HCT116 (cell line): ENCODE results near the gene GRM8. TPM values are rescaled to one million over a fixed set of nuclear protein-coding genes. Genes with fewer than 3 reads are reported as not detected.

Experiments used
- ATAC-seq: fragments of 200-7000 bp; cut with Tn5 transposase; 2 replicates; pipeline ENCODE4 v1.9.1; 2020; ENCODE audit warnings: mild to moderate bottlenecking, moderate library complexity
- BruUV-seq: library from RNA; stranded (reverse); fragments of 400-500 nt; replicated peaks from 2 replicates; lab custom pipeline; 2021; lab: Mats Ljungman, UMichigan
- CTCF ChIA-PET: fragments of 300-600 bp; sonication (Branson Sonifier 250); formaldehyde crosslinking; loops from one replicate; lab custom pipeline; 2021; ENCODE audit warnings: antibody characterized with exemption; lab: Charles Lee
- POLR2A ChIA-PET: fragments of 300-600, 350-600 bp; sonication (Branson Sonifier 250); formaldehyde crosslinking; loops from one replicate; lab custom pipeline; 2021; ENCODE audit warnings: antibody characterized with exemption; lab: Charles Lee
- RAD21 ChIA-PET, 2 experiments: fragments of 300-600 bp; sonication (Branson Sonifier 250); formaldehyde crosslinking; loops; one replicate each; lab custom pipeline; 2023; ENCODE audit warnings: low total read pairs in 2 of 2; ENCODE audit not compliant: uncharacterized antibody in 2 of 2, unreplicated experiment in 2 of 2, low non-redundant PET in 1 of 2; lab: Charles Lee
- DNase-seq: peaks from one replicate; pipeline ENCODE4 v3.0.0-alpha.2; 2010; ENCODE audit warnings: low read depth, low spot score
- H2AFZ ChIP-seq: fragments of 200-600 bp; shearing (Covaris generic), sonication (generic); 2 replicates; pipeline ENCODE4 v1.6.1; 2017; ENCODE audit warnings: low read depth, mixed run types, mixed read lengths, antibody characterized with exemption, low read length; ENCODE audit not compliant: poor library complexity, severe bottlenecking
- H3K27ac ChIP-seq: 2 replicates; pipeline ENCODE4 v1.5.1; 2012; ENCODE audit warnings: low read depth, low read length
- H3K27me3 ChIP-seq: fragments of 200-600 bp; sonication (generic); 2 replicates; pipeline ENCODE4 v1.6.1; 2016; ENCODE audit warnings: mixed run types, low read length, mixed read lengths; ENCODE audit not compliant: insufficient read depth
- H3K36me3 ChIP-seq, 2 experiments: fragments of 200-500 bp in 1 of 2; fragments of 200-600 bp in 1 of 2; sonication (Bioruptor generic) in 1 of 2; sonication (generic) in 1 of 2; 2 replicates each; pipeline versions ENCODE4 v1.5.1 to v1.6.1; 2014 to 2016; ENCODE audit warnings: low read length in 2 of 2, inconsistent platforms in 1 of 2, mixed read lengths in 1 of 2, mixed run types in 1 of 2; ENCODE audit not compliant: insufficient read depth in 2 of 2, control insufficient read depth in 1 of 2
- H3K4me1 ChIP-seq, 2 experiments: fragments of 200-600 bp in 1 of 2; sonication (generic) in 1 of 2; 2 replicates each; pipeline versions ENCODE4 v1.5.1 to v1.6.1; 2012 to 2017; ENCODE audit warnings: low read length in 2 of 2, inconsistent platforms in 1 of 2, mild to moderate bottlenecking in 1 of 2, mixed read lengths in 1 of 2, mixed run types in 1 of 2, moderate library complexity in 1 of 2; ENCODE audit not compliant: insufficient read depth in 2 of 2, control insufficient read depth in 1 of 2
- H3K4me2 ChIP-seq: fragments of 200-600 bp; sonication (generic); 2 replicates; pipeline ENCODE4 v1.6.1; 2017; ENCODE audit warnings: mixed run types, low read length, mixed read lengths
- H3K4me3 ChIP-seq, 2 experiments: fragments of 200-600 bp in 1 of 2; sonication (generic) in 1 of 2; replicated peaks in 1 of 2; 2 replicates each; pipeline ENCODE4 v1.5.1; 2011 to 2016; ENCODE audit warnings: low read length in 2 of 2, control low read depth in 1 of 2, low read depth in 1 of 2, mild to moderate bottlenecking in 1 of 2, mixed read lengths in 1 of 2, mixed run types in 1 of 2
- H3K79me2 ChIP-seq: fragments of 200-600 bp; sonication (generic); 2 replicates; pipeline ENCODE4 v1.6.1; 2017; ENCODE audit warnings: mild to moderate bottlenecking, mixed run types, low read length, moderate library complexity, mixed read lengths; ENCODE audit not compliant: insufficient read depth
- H3K9ac ChIP-seq: fragments of 200-600 bp; sonication (generic); 2 replicates; pipeline ENCODE4 v1.6.1; 2016; ENCODE audit warnings: low read length, mixed read lengths
- H3K9me2 ChIP-seq: fragments of 200-600 bp; sonication (generic), shearing (Covaris generic); 2 replicates; pipeline ENCODE4 v1.6.1; 2017; ENCODE audit warnings: mixed run types, mild to moderate bottlenecking, moderate library complexity; ENCODE audit not compliant: insufficient read depth
- H3K9me3 ChIP-seq, 2 experiments: fragments of 200-500 bp in 1 of 2; fragments of 200-600 bp in 1 of 2; sonication (Bioruptor generic) in 1 of 2; sonication (generic) in 1 of 2; 2 replicates each; pipeline ENCODE4 v1.6.1; 2014 to 2017; ENCODE audit warnings: low read length in 2 of 2, mixed read lengths in 2 of 2, inconsistent platforms in 1 of 2, low read depth in 1 of 2, mild to moderate bottlenecking in 1 of 2, mixed run types in 1 of 2, moderate library complexity in 1 of 2; ENCODE audit not compliant: control insufficient read depth in 1 of 2, insufficient read depth in 1 of 2
- H4K20me1 ChIP-seq: fragments of 200-600 bp; sonication (generic), shearing (Covaris generic); 2 replicates; pipeline ENCODE4 v1.6.1; 2017; ENCODE audit warnings: mixed run types, mild to moderate bottlenecking, moderate library complexity; ENCODE audit not compliant: insufficient read depth
- ELF1 ChIP-seq: IDR thresholded peaks from 2 replicates; pipeline ENCODE4 v1.6.1; 2012; ENCODE audit warnings: low read depth, borderline replicate concordance
- EZH2phosphoT487 ChIP-seq: fragments of 200-600 bp; IDR thresholded peaks from 2 replicates; pipeline ENCODE4 v1.6.1; 2018; ENCODE audit warnings: antibody characterized with exemption, borderline replicate concordance
- FOSL1 ChIP-seq: IDR thresholded peaks from 2 replicates; pipeline ENCODE4 v1.6.1; 2012; ENCODE audit warnings: low read depth
- JUND ChIP-seq: IDR thresholded peaks from 2 replicates; pipeline ENCODE4 v1.6.1; 2012
- POLR2AphosphoS5 ChIP-seq: IDR thresholded peaks from 2 replicates; pipeline ENCODE4 v1.6.1; 2011; ENCODE audit warnings: mild to moderate bottlenecking, low read depth, low read length, moderate library complexity
- RAD21 ChIP-seq: IDR thresholded peaks from 2 replicates; pipeline ENCODE4 v1.6.1; 2012; ENCODE audit warnings: low read depth, mild to moderate bottlenecking
- REST ChIP-seq: IDR thresholded peaks from 2 replicates; pipeline ENCODE4 v1.6.1; 2012; ENCODE audit warnings: low read depth
- SIN3A ChIP-seq: IDR thresholded peaks from 2 replicates; pipeline ENCODE4 v1.6.1; 2012; ENCODE audit warnings: low read depth
- SP1 ChIP-seq: IDR thresholded peaks from 2 replicates; pipeline ENCODE4 v1.6.1; 2012; ENCODE audit warnings: low read depth
- SRF ChIP-seq: IDR thresholded peaks from 2 replicates; pipeline ENCODE4 v1.6.1; 2012; ENCODE audit warnings: low read depth
- TCF7L2 ChIP-seq: IDR thresholded peaks from 2 replicates; pipeline ENCODE4 v1.7.0; 2011; ENCODE audit warnings: borderline replicate concordance, inconsistent platforms; ENCODE audit not compliant: insufficient read depth, insufficient read length; ENCODE audit errors: extremely low read depth
- YY1 ChIP-seq: IDR thresholded peaks from 2 replicates; pipeline ENCODE4 v1.6.1; 2011; ENCODE audit warnings: low read length, low read depth, moderate library complexity, mild to moderate bottlenecking; ENCODE audit not compliant: insufficient replicate concordance; ENCODE audit errors: extremely low read depth
- ZNF274 ChIP-seq: fragments of 200-500 bp; sonication (Bioruptor generic); IDR thresholded peaks from 2 replicates; pipeline ENCODE4 v1.6.1; 2014; ENCODE audit warnings: mild to moderate bottlenecking, low read depth, low read length, inconsistent platforms
- intact Hi-C: fragments of 100-400 bp; cut with micrococcal nuclease; formaldehyde crosslinking; loops from 2 replicates; pipeline ENCODE4 v1.10.0; 2022
- total RNA-seq: library from RNA; stranded (reverse); gene quantifications from one replicate; pipeline ENCODE4 v1.2.1, GENCODE V29; 2021; ENCODE audit not compliant: unreplicated experiment
- TF ChIP-seq, protein P1 (sequence below): IDR thresholded peaks from 2 replicates; pipeline ENCODE4 v1.6.1; 2011; ENCODE audit warnings: mild to moderate bottlenecking, low read length, moderate library complexity; ENCODE audit not compliant: insufficient replicate concordance; ENCODE audit errors: extremely low read depth
- TF ChIP-seq, protein P2 (sequence below): IDR thresholded peaks from 2 replicates; pipeline ENCODE4 v1.6.1; 2012

The GRM8 gene
- total RNA-seq, 1 experiment from 2014 or later, result 0.05 TPM

GRCh38 chr7:126755381-126755780, 497.4 kb downstream of the GRM8 start:
- no peaks in the 10 kb centered on the region for H3K4me1 ChIP-seq
- BruUV-seq, result no TSS peak
- no peak for TF ChIP-seq ZNF274
- no peak for TF ChIP-seq SP1
- no peaks in the 10 kb centered on the region for H3K9me2 ChIP-seq
- ATAC-seq, result no peak
- H3K36me3 ChIP-seq, result no peaks in the 10 kb centered on the region
- no peaks in the 10 kb centered on the region for H4K20me1 ChIP-seq
- no peak overlapping the region for H3K4me2 ChIP-seq
- no peaks in the 10 kb centered on the region for H3K27me3 ChIP-seq
- no peaks in the 10 kb centered on the region for H3K79me2 ChIP-seq
- RAD21 ChIA-PET, result no interaction called here
- CTCF ChIA-PET, result no interaction called here
- POLR2A ChIA-PET, result no interaction called here
- no peak overlapping the region for H2AFZ ChIP-seq
- intact Hi-C loops, result no loop called here
- no peak overlapping the region for H3K4me3 ChIP-seq
- DNase-seq, result no peak
- H3K9me3 ChIP-seq, result no peaks in the 10 kb centered on the region
- H3K27ac ChIP-seq, result no peak overlapping the region
- no peak overlapping the region for H3K9ac ChIP-seq

- no peak overlapping the region for H3K4me3 ChIP-seq
- H3K9me3 ChIP-seq, result no peaks in the 10 kb centered on the region
- H3K79me2 ChIP-seq, result no peaks in the 10 kb centered on the region
- H3K36me3 ChIP-seq, result no peaks in the 10 kb centered on the region
- ATAC-seq, result no peak
- BruUV-seq, result no TSS peak
- CTCF ChIA-PET, result no interaction called here
- H4K20me1 ChIP-seq, result no peaks in the 10 kb centered on the region
- H2AFZ ChIP-seq, result no peak overlapping the region
- intact Hi-C loops, result no loop called here
- H3K4me2 ChIP-seq, result no peak overlapping the region
- RAD21 ChIA-PET, result no interaction called here
- H3K9me2 ChIP-seq, result no peaks in the 10 kb centered on the region; the same call in 1 of the 2 replicates
- H3K4me1 ChIP-seq, result no peaks in the 10 kb centered on the region
- no peak overlapping the region for H3K27ac ChIP-seq
- H3K27me3 ChIP-seq, result no peaks in the 10 kb centered on the region
- POLR2A ChIA-PET, result no interaction called here
- no peak for DNase-seq
- H3K9ac ChIP-seq, result no peak overlapping the region
- TF ChIP-seq, protein P1, sequence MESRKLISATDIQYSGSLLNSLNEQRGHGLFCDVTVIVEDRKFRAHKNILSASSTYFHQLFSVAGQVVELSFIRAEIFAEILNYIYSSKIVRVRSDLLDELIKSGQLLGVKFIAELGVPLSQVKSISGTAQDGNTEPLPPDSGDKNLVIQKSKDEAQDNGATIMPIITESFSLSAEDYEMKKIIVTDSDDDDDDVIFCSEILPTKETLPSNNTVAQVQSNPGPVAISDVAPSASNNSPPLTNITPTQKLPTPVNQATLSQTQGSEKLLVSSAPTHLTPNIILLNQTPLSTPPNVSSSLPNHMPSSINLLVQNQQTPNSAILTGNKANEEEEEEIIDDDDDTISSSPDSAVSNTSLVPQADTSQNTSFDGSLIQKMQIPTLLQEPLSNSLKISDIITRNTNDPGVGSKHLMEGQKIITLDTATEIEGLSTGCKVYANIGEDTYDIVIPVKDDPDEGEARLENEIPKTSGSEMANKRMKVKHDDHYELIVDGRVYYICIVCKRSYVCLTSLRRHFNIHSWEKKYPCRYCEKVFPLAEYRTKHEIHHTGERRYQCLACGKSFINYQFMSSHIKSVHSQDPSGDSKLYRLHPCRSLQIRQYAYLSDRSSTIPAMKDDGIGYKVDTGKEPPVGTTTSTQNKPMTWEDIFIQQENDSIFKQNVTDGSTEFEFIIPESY, result no peak
- TF ChIP-seq RAD21 (no peak), FOSL1 (no peak), ELF1 (no peak), POLR2AphosphoS5 (no peak), JUND (no peak), REST (no peak), TCF7L2 (no peak), EZH2phosphoT487 (no peak), SRF (no peak), YY1 (no peak), SIN3A (no peak)
- TF ChIP-seq, protein P2, sequence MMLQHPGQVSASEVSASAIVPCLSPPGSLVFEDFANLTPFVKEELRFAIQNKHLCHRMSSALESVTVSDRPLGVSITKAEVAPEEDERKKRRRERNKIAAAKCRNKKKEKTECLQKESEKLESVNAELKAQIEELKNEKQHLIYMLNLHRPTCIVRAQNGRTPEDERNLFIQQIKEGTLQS, result no peak
These were observed 502.4 kb downstream of the GRM8 start for GRCh38 chr7:126750207-126750911.
